HepG2 (cell line): ENCODE measurements around the gene FYB2. TPM values are rescaled to one million over a fixed set of nuclear protein-coding genes. Genes with fewer than 3 reads are reported as not detected.

Source experiments
- ARNTL ChIP-seq: sonication (generic); formaldehyde crosslinking; IDR thresholded peaks from 2 replicates; pipeline ENCODE4 v1.4.0; 2020; ENCODE audit warnings: mild to moderate bottlenecking, missing genetic modification reagents
- CCAR2 ChIP-seq: fragments of 200-400 bp; formaldehyde crosslinking; optimal IDR thresholded peaks from 2 replicates; pipeline ENCODE3; 2018; ENCODE audit warnings: low read depth, mild to moderate bottlenecking, low read length, moderate library complexity
- FOXJ3 ChIP-seq: sonication (generic); formaldehyde crosslinking; IDR thresholded peaks from 2 replicates; pipeline ENCODE4 v1.4.0; 2020; ENCODE audit warnings: missing genetic modification reagents, mild to moderate bottlenecking, borderline replicate concordance
- HDAC6 ChIP-seq: fragments of 200-600 bp; sonication (generic); IDR thresholded peaks from 2 replicates; pipeline ENCODE4 v1.7.0; 2017; ENCODE audit warnings: mild to moderate bottlenecking, antibody characterized with exemption, low read length, low read depth
- HMG20B ChIP-seq: conservative IDR thresholded peaks from 2 replicates; pipeline ENCODE4 v1.6.1; 2016; ENCODE audit warnings: missing genetic modification reagents, missing compliant biosample characterization
- HMGXB3 ChIP-seq: sonication (generic); formaldehyde crosslinking; IDR thresholded peaks from 2 replicates; pipeline ENCODE4 v1.4.0; 2020; ENCODE audit warnings: missing genetic modification reagents, borderline replicate concordance
- HOXD1 ChIP-seq: sonication (generic); formaldehyde crosslinking; IDR thresholded peaks from 2 replicates; pipeline ENCODE4 v1.5.0; 2020; ENCODE audit warnings: missing genetic modification reagents
- MTF2 ChIP-seq: sonication (generic); formaldehyde crosslinking; IDR thresholded peaks from 2 replicates; pipeline ENCODE4 v1.5.0; 2020; ENCODE audit warnings: missing genetic modification reagents, borderline replicate concordance
- NPAS2 ChIP-seq: sonication (generic); formaldehyde crosslinking; IDR thresholded peaks from 2 replicates; pipeline ENCODE4 v1.8.0; 2022; ENCODE audit warnings: mild to moderate bottlenecking, missing genetic modification reagents, borderline replicate concordance
- NR2C2 ChIP-seq: sonication (generic); formaldehyde crosslinking; IDR thresholded peaks from 2 replicates; pipeline ENCODE4 v1.4.0; 2020; ENCODE audit warnings: missing genetic modification reagents, mild to moderate bottlenecking, moderate library complexity, borderline replicate concordance
- SRSF9 ChIP-seq: fragments of 200-400 bp; formaldehyde crosslinking; IDR thresholded peaks from 2 replicates; pipeline ENCODE4 v1.6.1; 2018; ENCODE audit warnings: borderline replicate concordance, mild to moderate bottlenecking, low read depth, low read length; ENCODE audit not compliant: insufficient read depth, poor library complexity, severe bottlenecking
- ZNF3 ChIP-seq: IDR thresholded peaks from 2 replicates; pipeline ENCODE4 v1.7.0; 2017; ENCODE audit warnings: inconsistent platforms
- ZNF619 ChIP-seq: sonication (generic); formaldehyde crosslinking; IDR thresholded peaks from 2 replicates; pipeline ENCODE4 v1.4.0; 2020; ENCODE audit warnings: mild to moderate bottlenecking, missing genetic modification reagents
- ZNF83 ChIP-seq: sonication (generic); formaldehyde crosslinking; IDR thresholded peaks from 2 replicates; pipeline ENCODE4 v1.4.0; 2020; ENCODE audit warnings: missing genetic modification reagents, mild to moderate bottlenecking, borderline replicate concordance
- polyA plus RNA-seq, 8 experiments: library from polyadenylated mRNA; depleted of rRNA in 3 of 8; stranded (reverse) in 7 of 8; unstranded in 1 of 8; fragments of >200 nt; fragmentation: Illumina TruSeq in 4 of 8; extraction: Trizol in 4 of 8; gene quantifications; 2 replicates each; pipeline versions ENCODE4 v1.2.1 to v1.2.3, GENCODE V29; 2011 to 2016; ENCODE audit warnings: low read depth in 4 of 8, missing spikeins in 1 of 8, mixed read lengths in 1 of 8; ENCODE audit not compliant: insufficient read depth in 1 of 8
- total RNA-seq, 5 experiments: library from RNA; depleted of rRNA; stranded (reverse); fragments of >200 nt; fragmentation: Illumina TruSeq; extraction: Trizol; gene quantifications; 2 replicates each; pipeline ENCODE4 v1.2.3, GENCODE V29; 2016; ENCODE audit warnings: low read depth in 1 of 5
- TF ChIP-seq, protein P1 (sequence below): sonication (generic); formaldehyde crosslinking; IDR thresholded peaks from 2 replicates; pipeline ENCODE4 v1.4.0; 2020; ENCODE audit warnings: mild to moderate bottlenecking, missing genetic modification reagents
- TF ChIP-seq, protein P2 (sequence below): sonication (generic); formaldehyde crosslinking; IDR thresholded peaks from 2 replicates; pipeline ENCODE4 v1.4.0; 2020; ENCODE audit warnings: missing genetic modification reagents, borderline replicate concordance

Gene FYB2
- total and polyA plus RNA-seq, 2 of the 13 experiments (the other 11 are each of a cell fraction or from before 2014, with no cell fraction given): 1.2 to 2.7 TPM

DNA sequence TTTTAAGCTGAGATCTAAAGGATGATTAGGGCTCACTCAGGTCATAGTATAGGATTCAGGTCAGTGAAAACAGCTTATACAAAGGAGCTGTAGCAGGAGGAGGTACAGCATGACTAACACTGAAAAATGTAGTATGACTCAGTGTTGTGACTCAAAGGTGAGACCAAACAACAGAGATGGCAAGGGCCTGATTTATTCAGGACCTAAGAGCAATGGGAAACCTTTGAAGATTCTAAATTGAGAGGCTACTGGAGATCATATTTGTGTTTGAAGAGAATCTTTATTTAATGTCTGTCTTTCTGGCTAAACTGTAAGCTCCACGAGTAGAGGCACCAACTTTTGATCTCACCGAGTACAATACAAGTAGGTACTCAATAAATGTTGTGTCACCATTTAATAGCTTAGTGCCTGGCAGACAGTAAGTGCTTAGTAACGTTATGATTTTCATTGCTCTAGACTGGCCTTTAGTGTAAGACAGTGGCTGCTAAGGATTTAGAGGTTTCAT is 130.6 kb downstream of the FYB2 start (continued):
- TF ChIP-seq ZNF83 (CRISPR knock-in tag): no peak
- TF ChIP-seq FOXJ3 (CRISPR knock-in tag): no peak
- no peak for TF ChIP-seq NR2C2
- TF ChIP-seq HMGXB3 (CRISPR knock-in tag): no peak
- peak; percentile 72; the same call in 1 of the 2 replicates for TF ChIP-seq HMG20B
- TF ChIP-seq MTF2: no peak
- TF ChIP-seq CCAR2: no peak
- TF ChIP-seq, protein P1, sequence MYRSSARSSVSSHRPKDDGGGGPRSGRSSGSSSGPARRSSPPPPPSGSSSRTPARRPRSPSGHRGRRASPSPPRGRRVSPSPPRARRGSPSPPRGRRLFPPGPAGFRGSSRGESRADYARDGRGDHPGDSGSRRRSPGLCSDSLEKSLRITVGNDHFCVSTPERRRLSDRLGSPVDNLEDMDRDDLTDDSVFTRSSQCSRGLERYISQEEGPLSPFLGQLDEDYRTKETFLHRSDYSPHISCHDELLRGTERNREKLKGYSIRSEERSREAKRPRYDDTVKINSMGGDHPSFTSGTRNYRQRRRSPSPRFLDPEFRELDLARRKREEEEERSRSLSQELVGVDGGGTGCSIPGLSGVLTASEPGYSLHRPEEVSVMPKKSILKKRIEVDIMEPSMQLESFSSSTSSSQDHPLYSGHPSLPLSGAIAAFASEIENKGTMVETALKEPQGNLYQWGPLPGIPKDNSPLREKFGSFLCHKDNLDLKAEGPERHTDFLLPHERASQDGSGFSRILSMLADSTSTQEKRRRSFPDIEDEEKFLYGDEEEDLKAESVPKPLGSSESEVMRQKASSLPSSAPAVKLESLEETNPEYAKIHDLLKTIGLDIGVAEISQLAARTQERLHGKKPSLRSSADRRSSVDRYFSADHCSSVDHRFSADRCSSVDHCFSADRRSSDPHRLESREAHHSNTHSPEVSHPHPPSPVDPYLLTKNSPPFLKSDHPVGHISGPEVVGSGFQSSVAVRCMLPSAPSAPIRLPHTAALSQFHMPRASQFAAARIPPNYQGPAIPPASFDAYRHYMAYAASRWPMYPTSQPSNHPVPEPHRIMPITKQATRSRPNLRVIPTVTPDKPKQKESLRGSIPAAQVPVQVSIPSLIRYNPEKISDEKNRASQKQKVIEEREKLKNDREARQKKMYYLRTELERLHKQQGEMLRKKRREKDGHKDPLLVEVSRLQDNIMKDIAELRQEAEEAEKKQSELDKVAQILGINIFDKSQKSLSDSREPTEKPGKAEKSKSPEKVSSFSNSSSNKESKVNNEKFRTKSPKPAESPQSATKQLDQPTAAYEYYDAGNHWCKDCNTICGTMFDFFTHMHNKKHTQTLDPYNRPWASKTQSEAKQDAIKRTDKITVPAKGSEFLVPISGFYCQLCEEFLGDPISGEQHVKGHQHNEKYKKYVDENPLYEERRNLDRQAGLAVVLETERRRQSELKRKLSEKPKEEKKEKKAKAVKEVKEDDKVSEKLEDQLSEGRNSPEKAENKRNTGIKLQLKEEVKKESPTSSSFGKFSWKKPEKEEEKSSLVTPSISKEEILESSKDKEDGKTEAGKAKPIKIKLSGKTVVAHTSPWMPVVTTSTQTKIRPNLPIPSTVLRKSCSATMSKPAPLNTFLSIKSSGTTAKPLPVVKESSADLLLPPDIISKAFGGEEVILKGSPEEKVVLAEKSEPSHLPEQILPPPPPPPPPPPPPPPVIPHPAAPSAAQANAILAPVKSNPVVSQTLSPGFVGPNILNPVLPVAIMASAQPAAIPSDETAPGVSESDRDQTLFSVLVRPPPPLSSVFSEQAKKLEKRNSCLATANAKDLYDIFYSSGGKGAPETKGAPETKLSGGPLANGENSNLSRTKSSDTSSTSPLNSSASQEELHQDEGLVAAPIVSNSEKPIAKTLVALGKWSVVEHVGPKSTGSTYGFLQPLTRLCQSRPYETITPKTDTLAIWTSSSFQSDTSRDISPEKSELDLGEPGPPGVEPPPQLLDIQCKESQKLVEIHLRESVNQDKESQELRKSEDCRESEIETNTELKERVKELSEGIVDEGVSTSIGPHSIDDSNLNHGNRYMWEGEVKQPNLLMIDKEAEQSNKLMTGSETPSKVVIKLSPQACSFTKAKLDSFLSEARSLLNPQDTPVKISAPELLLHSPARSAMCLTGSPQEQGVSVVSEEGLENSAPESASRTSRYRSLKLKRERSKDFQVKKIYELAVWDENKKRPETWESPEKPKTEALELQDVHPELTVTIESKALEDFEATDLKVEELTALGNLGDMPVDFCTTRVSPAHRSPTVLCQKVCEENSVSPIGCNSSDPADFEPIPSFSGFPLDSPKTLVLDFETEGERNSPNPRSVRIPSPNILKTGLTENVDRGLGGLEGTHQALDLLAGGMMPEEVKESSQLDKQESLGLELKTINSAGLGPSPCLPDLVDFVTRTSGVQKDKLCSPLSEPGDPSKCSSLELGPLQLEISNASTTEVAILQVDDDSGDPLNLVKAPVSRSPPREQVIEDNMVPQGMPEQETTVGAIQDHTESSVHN (CRISPR knock-in tag): no peak
- no peak for TF ChIP-seq HOXD1 (CRISPR knock-in tag)
- TF ChIP-seq NPAS2 (CRISPR knock-in tag): no peak
- TF ChIP-seq ARNTL (CRISPR knock-in tag): 0 out of 2 replicates have a peak, but pooled peaks have one; percentile 28
- no peak for TF ChIP-seq HDAC6
- TF ChIP-seq ZNF3 (CRISPR knock-in tag): peak; percentile 79; the same call in 1 of the 2 replicates
- no peak for TF ChIP-seq ZNF619 (CRISPR knock-in tag)
- TF ChIP-seq, protein P2, sequence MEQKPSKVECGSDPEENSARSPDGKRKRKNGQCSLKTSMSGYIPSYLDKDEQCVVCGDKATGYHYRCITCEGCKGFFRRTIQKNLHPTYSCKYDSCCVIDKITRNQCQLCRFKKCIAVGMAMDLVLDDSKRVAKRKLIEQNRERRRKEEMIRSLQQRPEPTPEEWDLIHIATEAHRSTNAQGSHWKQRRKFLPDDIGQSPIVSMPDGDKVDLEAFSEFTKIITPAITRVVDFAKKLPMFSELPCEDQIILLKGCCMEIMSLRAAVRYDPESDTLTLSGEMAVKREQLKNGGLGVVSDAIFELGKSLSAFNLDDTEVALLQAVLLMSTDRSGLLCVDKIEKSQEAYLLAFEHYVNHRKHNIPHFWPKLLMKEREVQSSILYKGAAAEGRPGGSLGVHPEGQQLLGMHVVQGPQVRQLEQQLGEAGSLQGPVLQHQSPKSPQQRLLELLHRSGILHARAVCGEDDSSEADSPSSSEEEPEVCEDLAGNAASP (CRISPR knock-in tag): peak; percentile 72; the same call in 1 of the 2 replicates
- TF ChIP-seq SRSF9: no peak
